Activated CD4-positive, alpha-beta T cell treated with anti-CD3 and anti-CD28 coated beads for 1 hour (primary cell): Measurements from ENCODE around the gene ATP1A3.
"Not testable (repeated sequence)": the region's sequence is repeated elsewhere in the genome, so short reads cannot be mapped to it uniquely, and the experiment has no call there.

Source experiments
- DNase-seq: peaks from one replicate; pipeline ENCODE4 v3.0.0-alpha.2; 2020

ATP1A3 gene

GRCh38 chr19:41993612-41994483 lies at the start of gene ATP1A3:
ATP1A3 (minus strand) TSS chr19:41994230; CDS start chr19:41994076, 154 bp downstream.
- peak; percentile 37 for DNase-seq

- no peak for DNase-seq
Measured at GRCh38 chr19:42042455-42043170, 48.6 kb upstream of the ATP1A3 start.

GRCh38 chr19:42040491-42040890 lies 46.5 kb upstream of the ATP1A3 start:
- DNase-seq = not testable (repeated sequence)

- no peak for DNase-seq
Measured at GRCh38 chr19:42040031-42040430, 46.0 kb upstream of the ATP1A3 start.

GRCh38 chr19:42038666-42039065 lies 44.6 kb upstream of the ATP1A3 start:
- DNase-seq = no peak

- no peak for DNase-seq
Measured at GRCh38 chr19:42037649-42038048, 43.6 kb upstream of the ATP1A3 start.

GRCh38 chr19:42034640-42035391 lies 40.8 kb upstream of the ATP1A3 start:
- DNase-seq = peak; percentile 45

- DNase-seq = no peak
Measured at GRCh38 chr19:42033413-42033812, 39.4 kb upstream of the ATP1A3 start.

GRCh38 chr19:42032431-42032830 lies 38.4 kb upstream of the ATP1A3 start:
- no peak for DNase-seq

- DNase-seq = no peak
Measured at GRCh38 chr19:42030645-42031440, 36.8 kb upstream of the ATP1A3 start.

GRCh38 chr19:42028304-42029216 lies 34.5 kb upstream of the ATP1A3 start:
- no peak for DNase-seq

- no peak for DNase-seq
Measured at GRCh38 chr19:42024622-42025111, 30.6 kb upstream of the ATP1A3 start.

- DNase-seq = no peak
Measured at GRCh38 chr19:42023943-42024260, 29.9 kb upstream of the ATP1A3 start.

GRCh38 chr19:42023121-42023942 lies 29.3 kb upstream of the ATP1A3 start:
- no peak for DNase-seq

GRCh38 chr19:42022616-42023015 lies 28.6 kb upstream of the ATP1A3 start:
- DNase-seq = no peak

GRCh38 chr19:42021185-42021584 lies 27.2 kb upstream of the ATP1A3 start:
- no peak for DNase-seq

GRCh38 chr19:42018503-42019193 lies 24.6 kb upstream of the ATP1A3 start:
- no peak for DNase-seq

- DNase-seq = no peak
Measured at GRCh38 chr19:42017040-42017439, 23.0 kb upstream of the ATP1A3 start.

GRCh38 chr19:42012747-42013146 lies 18.7 kb upstream of the ATP1A3 start:
- not testable (repeated sequence) for DNase-seq
